Activated CD8-positive, alpha-beta memory T cell treated with anti-CD3 and anti-CD28 coated beads for 36 hours (primary cell): Measurements from ENCODE around the gene GLI3. TPM values are rescaled to one million over a fixed set of nuclear protein-coding genes. Genes with fewer than 3 reads are reported as not detected.

Experiments
- CTCF ChIA-PET: fragments of 350-600 bp; sonication (Branson Sonifier 250); formaldehyde crosslinking; loops from one replicate; lab custom pipeline; 2021; ENCODE audit warnings: antibody characterized with exemption; lab: Charles Lee
- POLR2A ChIA-PET: fragments of 350-600 bp; sonication (Branson Sonifier 250); formaldehyde crosslinking; loops from one replicate; lab custom pipeline; 2021; ENCODE audit warnings: antibody characterized with exemption; lab: Charles Lee
- total RNA-seq, 2 experiments: library from RNA; stranded (reverse); gene quantifications; one replicate each; pipeline ENCODE4 v1.2.3, GENCODE V29; 2021

GLI3 gene
- total RNA-seq, 2 experiments from 2014 or later, result 0.15 to 0.38 TPM

DNA sequence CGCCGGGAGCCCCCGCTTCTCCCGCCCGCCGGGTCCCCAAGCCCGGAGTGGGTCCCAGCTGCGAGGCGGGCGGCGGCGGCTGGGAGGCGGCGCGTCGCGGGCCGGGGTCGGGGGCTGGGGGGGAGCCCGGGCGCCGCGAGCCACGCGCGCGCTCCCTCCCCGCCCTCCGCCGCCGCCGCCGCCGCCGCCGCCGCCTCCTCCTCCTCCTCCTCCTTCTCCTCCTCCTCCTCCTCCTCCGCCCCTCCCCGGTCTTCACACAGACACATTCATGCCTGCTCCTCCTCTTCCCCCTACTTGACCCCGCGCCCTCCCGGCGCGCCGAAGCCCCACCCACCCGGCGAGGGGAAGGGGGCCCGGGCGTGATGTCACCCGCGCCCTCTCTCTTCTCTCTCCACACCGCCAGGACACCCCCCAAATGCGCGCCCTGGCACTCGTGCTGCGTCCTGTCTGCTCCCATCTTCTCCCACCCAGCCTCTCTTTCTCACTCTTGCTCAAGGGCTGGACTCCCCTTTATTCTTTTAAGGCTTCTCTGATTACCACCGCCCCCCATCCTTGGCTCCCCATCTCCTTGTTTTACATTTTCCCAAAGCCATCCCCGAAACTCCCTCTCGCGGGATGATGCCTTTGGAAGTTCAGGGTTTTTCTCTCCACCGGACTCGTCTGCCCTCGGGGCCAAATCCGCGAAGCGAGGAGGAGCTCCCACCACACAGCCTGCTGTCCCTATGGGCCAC, 967 bp upstream of the GLI3 start:
- POLR2A ChIA-PET, result no interaction called here
- CTCF ChIA-PET, result no interaction called here

DNA sequence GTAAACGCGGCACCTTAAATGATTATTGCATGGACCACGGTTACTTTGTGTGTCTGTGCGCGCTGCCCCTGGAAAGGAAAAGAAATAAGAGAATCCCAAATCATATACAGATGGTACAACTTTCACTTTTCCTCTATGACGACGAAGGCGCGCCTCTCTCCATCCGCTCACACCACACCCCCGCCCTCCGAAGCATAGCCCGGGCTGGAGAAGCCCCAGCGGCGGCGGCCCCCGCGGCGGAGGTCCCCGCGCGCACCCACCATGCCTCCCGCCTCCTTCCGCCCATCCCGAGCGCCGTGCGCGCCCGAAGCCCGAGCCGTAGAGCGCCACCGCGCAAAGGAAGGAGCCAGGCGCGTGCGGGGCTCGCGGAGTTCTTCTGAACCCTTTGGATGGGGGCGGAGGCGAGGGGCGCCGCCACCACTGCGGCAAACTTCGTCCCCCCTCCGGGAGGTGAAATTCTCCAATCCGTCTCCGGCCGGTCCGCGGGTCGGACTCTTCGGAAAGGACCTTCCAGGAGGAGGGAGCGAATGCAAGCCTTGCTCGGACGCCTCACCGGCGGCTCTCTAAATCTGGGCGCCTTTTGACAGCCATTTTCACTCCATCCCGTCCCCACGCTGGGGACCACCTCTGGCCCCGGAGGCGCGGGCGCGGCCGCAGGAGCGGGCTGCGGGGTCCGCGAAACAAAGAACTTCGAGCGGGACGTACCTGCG, 588 bp downstream of the GLI3 start:
- ChIA-PET CTCF (no interaction called here), POLR2A (no interaction called here)

DNA sequence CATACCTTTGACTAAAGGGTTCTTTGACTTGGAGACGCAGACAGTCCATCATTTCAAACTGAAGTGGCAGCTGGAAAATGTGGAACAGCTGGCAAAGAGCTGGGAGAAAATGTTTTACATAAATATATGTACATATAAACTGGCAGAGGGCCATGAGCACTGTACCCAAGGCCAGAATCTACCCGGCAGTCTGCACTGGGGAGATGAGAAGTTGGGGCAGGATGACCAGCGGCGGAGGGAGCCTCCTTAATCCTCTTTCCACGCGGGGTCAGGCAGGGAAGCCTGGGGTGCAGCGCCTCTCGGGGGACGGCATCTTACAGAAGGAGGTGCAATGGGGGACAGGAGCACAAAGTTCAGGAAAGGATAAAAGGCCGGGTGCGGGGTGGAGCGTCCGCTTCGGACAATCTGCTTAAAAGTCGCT, 1.3 kb downstream of the GLI3 start:
- POLR2A ChIA-PET, result no interaction called here
- CTCF ChIA-PET, result interaction anchor here (0.6 kb wide), 1 partner anchor 41 kb away, joined by 4 read pairs; no protein-coding TSS in a partner anchor

DNA sequence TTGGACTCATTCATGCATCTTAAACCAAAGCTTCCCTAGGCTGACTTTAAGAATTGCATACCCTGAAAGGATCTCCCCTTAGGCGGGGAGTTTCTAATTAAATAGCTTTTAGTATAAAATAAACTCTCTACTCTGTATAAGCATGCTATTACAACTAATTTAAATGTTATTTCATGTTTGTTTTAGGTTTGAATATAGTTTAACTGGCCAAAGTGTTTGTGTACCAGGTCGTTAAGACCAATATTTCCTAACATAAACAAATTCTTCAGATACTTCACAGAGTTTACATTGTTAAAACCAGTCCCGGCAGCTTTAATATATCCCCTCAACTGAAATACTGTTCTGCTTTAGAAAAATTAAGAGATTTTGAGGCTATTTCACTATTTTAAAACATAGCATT, 2.3 kb downstream of the GLI3 start:
- POLR2A ChIA-PET, result no interaction called here
- CTCF ChIA-PET, result no interaction called here

DNA sequence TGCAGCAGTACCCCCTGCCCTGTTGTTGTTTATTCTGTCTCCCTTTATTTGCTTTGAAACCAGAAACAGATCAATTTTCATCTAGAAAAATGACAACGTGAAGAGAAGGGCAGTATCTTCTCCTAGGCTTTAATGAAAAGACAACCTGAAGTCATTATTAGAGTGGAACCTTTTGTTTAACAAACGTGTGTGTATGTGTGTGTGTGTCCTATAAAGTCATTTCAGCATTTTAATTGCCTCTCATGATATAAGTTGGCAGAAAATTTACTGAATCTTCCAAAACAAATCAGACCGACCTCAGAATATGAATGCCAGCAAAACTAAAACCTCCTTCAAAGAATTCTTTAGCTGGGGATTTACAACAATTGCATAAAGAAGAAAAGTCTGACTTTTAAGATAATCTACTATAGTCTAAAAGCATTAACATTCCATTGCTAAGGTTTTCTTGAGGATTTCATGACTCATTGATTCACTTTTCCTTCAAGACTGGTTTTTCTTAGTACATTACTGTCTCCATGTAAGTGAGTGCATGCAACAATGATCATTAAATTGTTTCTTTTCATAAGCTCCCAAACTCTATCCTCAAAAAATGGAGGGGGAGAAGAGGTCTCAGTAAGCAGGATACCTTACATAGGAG, 3.2 kb downstream of the GLI3 start:
- CTCF ChIA-PET, result no interaction called here
- POLR2A ChIA-PET, result no interaction called here

DNA sequence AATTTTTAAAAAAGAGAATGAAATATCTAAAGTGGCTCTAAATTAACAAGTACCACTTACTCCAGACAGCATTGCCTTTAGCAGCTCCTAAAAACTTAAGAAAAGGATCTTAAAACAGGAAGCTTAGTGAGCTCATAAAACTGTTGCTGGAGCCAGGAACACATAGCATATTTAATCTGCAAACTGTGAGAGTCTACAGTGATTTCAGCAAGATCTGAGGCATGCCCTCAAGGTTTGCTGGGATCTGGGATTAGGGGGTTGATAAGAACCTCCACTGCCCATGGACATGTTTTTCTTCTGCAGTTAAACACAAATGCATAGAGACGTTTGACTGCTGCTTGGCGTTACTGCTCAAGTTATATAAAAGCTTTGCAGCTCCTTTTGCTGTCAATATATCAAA, 3.8 kb downstream of the GLI3 start:
- ChIA-PET CTCF (no interaction called here), POLR2A (no interaction called here)

DNA sequence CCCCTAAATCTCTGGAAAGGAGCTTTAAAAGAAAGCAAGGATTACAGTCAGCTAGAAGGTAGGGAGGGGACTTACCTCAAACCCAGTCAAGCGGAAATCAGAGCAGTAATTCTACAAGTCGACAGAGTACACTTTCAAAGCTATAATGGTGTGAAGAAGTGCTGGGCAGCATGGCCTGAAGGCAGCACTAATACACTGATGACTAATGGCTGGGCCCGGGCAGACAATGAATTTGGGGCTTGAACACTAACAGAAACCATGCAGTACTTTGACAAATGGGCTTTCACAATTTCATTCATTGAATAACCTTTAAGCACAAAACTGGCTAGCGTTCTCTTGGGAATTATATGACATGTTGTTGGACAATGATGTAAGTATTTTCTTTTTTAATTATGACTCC, 4.7 kb downstream of the GLI3 start:
- CTCF ChIA-PET, result no interaction called here
- POLR2A ChIA-PET, result no interaction called here

DNA sequence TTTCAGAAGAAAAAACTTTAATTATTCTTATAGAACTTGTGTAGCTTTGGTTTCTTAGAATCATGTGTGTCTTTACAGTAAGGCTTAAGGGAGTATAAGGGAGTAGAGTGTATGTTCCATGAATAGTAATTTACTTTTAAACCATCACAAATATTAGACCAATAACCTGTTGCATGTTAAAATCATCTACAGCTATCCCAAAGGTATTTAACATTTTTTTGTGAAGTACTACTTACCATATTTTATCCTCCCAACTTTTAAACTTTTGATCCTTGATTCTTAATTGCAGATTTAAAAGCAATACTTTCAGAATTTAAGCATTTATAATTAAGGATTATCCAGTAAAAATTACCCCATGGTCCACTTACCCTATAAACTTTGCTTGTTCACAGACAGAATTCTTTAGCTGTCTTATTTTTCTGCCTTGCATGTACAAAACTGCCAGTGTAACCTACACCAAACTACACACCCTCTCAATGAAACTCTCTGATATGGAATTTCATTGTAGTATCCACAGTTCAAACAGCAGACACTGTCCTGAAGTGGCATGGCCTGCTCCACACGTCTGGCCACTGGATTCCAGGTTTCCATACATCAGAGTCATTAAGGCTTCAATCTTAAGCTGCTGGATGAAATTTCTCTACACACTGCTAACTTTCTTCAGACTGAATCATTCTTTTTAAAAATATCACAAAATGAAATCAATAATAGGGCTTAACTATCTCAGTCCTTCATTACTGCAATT, 5.8 kb downstream of the GLI3 start:
- CTCF ChIA-PET, result interaction anchor here (1.1 kb wide), 1 partner anchor 104 kb away, joined by 3 read pairs; no protein-coding TSS in a partner anchor
- POLR2A ChIA-PET, result no interaction called here

DNA sequence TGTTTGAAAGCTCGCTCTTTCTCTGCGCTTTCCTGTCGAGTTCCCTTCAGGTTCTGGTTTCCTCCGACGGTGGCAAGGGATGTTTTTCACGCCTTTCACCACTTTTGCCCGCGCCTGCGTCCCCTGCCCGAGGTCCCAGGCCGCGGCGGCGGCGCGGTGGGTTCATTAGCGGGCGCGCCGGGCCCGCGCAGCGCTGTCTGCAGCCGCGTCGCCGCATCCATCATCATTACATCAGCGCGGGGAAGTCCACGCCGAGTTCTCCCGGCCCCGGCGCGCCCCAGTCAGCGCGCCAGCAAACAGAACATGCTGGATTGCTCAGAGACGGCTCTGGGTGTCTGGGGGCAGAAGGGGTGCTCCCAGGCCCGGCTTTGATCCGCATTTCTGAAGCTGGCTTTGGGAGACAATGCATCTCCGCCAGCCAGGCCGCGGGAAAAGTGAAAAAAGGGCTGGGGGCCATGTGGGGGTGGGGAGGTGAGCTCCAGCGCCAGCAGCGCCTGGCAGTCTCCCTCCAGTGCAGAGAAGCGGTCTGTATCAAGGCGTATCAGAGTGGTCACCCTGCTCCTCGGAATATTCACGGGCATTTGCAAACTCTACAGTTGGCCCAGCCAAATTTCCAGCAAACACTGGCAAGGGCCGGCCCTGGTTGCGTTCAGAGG, 8.9 kb downstream of the GLI3 start:
- ChIA-PET CTCF (no interaction called here), POLR2A (no interaction called here)

DNA sequence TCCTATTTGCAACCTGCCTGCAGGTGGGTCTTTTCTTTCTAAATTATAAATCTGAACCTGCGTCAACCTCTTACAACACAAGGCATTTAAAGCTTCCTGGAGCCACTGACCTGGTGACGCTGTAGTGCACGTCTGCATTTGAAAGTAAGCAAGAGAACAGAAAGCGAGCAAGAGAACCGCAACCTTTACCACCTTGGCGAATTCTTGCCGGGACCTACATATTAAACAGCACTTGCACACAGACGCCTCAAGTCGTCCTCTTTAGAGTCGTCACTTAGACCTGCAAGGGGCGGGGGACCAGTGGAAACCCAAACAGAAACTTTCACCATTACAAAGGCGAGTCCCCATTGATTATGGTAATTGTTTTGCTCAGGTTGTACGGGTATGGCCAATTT, 9.5 kb downstream of the GLI3 start:
- POLR2A ChIA-PET, result no interaction called here
- CTCF ChIA-PET, result no interaction called here

DNA sequence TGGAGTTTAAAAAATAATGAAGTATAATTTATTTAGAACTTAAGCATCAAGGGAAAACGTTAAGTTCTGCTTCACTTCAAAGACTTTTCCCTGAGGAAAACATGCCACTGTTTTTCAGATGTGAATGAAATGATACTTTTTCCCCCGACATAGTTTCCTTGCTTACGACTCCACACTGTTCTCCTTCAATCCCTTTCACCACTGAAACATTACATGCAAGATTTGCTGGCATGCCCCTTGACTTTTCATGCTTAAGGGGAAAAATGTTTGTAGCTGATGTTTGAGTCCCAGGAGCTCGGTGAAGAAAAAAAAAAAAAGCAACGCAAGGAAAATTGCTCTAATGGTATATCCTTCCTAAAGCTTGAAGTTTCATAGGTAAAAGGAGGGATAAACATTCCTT, 10.0 kb downstream of the GLI3 start:
- ChIA-PET CTCF (no interaction called here), POLR2A (no interaction called here)

DNA sequence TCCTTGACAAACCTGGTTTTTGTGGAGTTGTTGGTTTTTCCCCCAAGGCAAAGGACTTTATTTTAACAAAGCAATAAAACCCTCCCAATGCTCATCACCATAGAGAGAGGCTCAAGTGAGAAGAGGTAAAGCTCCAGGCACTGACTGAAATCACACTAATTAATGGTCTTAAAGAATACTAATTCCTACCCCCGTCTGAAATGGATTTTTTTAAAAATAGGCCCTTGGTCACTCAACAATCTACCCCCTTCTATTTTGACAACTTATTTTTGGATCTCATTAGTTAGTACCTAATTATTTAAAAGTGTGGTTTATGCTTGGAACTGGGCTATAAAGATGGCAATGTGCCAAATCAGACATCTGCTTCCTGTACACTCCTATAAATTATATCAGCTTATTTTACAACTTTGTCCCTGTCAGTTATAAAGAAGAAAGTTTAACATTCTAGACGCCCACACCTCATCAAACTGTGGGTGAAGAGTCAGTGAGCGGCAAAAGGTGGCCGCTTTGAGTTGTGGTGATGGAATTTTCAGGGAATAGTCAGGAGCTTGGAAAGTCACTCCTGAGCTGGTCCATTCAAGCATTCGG, 10.6 kb downstream of the GLI3 start:
- ChIA-PET CTCF (no interaction called here), POLR2A (no interaction called here)

DNA sequence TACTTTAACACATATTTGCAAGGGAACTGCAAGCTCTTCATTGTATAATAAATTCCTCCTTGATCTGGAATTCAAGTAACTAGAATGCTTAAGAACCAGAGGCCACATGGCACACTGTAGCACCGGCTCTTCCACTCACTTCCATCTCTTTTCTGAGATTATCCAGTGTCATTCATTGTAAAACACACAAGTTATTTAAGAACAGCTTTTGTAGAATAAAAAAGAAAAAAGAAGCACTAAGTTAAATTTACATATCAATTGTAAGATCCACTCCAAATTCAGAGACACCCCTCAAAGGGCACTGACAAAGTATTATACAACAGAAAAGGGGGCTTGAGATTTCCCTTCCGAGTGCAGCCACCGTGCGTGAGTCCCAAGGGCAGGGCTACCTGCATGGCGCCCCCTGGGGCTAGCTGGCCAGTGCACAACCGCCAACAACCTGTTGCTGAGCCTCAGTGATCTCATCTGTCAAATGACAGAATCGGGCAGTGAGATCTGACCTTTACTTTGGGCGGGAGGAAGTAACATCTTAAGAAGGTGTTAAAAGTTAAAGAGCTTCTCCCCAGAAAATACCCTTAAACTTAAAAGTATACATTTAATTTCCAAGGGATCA, 12.5 kb downstream of the GLI3 start:
- CTCF ChIA-PET, result no interaction called here
- POLR2A ChIA-PET, result no interaction called here

DNA sequence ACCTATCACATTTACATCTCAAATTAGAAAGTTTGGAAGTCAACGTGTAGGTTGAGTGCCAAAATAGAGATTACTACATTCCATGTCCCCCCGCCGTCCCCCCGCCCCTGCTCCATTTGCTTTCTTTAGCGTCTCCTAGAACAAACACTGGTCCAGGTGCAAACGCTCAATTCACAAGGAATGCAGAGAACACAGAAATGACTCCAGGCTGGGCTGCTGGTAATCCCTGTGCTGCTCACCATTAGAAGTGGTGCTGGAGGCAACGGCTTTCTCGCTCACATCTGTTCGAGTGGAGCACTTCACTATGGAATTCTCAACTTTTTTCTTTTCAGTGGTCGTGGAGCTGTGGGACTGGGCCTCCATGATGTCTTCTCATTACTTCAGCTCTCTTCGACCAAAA, 14.1 kb downstream of the GLI3 start:
- POLR2A ChIA-PET, result no interaction called here
- CTCF ChIA-PET, result no interaction called here

DNA sequence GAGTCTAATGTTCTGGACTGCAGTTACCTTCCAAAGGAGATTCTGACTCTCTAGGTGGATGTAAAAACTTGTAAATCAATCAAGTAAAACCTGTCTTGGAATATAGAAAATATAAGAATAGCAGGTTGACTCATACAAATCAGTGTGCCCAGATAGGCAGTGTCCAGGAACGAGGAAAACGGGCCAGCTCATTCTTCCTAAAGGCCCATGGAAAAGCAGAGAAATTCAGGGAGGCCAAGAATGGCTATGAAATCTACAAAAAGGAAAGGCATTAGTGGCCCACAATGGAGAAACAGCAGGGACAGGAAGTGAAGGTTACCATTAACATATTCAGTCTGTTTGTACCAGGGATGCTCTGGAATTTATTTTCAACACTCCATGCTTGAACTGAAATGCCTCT, 14.9 kb downstream of the GLI3 start:
- POLR2A ChIA-PET, result interaction anchor here (0.6 kb wide), 1 partner anchor 61 kb away, joined by 3 read pairs; no protein-coding TSS in a partner anchor

DNA sequence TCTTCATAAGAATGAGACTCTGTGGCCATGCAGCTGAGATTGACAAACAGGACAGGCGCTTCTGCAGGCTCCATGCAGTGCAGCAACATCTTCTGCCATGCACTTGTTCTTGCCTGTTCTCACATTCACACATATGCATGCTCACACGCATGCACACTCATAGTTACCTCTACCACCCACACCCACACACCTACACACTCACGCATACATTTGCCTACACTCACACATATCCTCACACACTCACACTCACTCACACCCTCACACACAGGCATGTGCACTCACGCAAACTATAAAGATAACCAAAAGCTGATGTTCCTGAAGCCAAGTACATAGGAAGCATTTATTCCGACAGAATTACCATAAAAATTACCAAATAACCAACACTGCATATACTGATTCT, 15.7 kb downstream of the GLI3 start:
- CTCF ChIA-PET, result no interaction called here
- POLR2A ChIA-PET, result no interaction called here

More for the DNA sequence above, 14.9 kb downstream of the GLI3 start:
- CTCF ChIA-PET, result no interaction called here

DNA sequence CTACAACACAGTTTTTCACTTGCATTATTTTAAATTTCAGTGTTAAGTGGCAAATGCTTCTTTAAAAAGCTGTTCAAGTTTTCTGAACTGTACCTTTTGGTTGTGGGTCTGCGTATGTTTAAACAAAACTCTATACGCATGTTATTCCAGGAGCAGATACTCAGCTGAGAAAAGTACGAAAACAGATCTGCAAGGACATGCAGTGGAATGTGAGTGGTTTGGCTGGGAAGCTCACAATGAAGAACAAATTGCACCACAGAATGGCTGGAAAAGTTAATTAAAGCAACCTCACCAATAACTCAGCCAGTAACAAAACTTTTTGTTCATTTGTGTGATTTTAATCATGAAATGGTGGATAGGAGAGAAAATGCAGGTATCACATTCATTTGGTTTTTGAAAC, 17.6 kb downstream of the GLI3 start:
- CTCF ChIA-PET, result no interaction called here
- POLR2A ChIA-PET, result no interaction called here

DNA sequence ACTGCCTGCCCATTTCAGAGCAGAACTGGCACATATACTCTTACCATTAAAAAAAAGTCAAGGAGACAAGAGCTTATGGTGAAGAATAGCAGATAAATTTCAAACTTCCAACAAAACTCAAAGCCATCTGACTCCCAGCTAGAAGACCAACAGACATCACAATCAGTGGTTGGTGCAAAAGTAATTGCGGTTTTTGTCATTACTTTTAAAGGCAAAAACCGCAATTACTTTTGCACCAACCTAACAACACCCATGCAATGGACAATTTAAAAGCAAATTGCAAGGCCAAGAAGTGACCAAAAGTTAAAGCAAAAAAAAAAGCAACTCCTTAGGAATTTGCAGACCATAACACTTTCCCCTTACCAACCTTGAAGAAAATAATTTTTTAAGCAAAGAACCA, 18.8 kb downstream of the GLI3 start:
- CTCF ChIA-PET, result no interaction called here
- POLR2A ChIA-PET, result no interaction called here

DNA sequence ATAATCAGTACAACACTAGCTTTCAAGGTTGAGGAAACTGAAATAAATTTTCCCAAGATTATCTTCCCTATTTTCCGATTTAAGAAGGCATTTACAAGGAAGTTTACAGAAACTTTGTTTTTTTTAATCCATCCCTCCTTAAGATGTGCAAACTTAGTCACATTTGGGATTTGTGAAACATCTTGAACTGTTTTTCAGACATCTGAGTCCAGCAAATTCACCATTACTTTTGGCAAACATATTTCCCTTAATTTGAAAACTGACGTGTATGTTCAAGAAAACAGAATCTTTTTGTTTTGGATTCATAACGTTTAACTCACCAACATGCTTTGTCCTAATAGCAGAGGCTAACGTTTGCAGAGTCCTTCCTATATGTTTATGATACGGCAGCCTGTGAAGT, 19.5 kb downstream of the GLI3 start:
- CTCF ChIA-PET, result no interaction called here
- POLR2A ChIA-PET, result no interaction called here
